Caco-2 (cell line): ENCODE data around the gene RARRES2. TPM values are rescaled to one million over a fixed set of nuclear protein-coding genes. Genes with fewer than 3 reads are reported as not detected.
"Not testable (repeated sequence)": the region's sequence is repeated elsewhere in the genome, so short reads cannot be mapped to it uniquely, and the experiment has no call there.

Experiments
- BruUV-seq: library from RNA; stranded (reverse); fragments of 400-500 nt; replicated peaks from 2 replicates; lab custom pipeline; 2021; lab: Mats Ljungman, UMichigan
- CTCF ChIA-PET: fragments of 300-600 bp; sonication (Branson Sonifier 250); formaldehyde crosslinking; loops from one replicate; lab custom pipeline; 2022; ENCODE audit warnings: antibody characterized with exemption; lab: Charles Lee
- POLR2A ChIA-PET: fragments of 300-600 bp; sonication (Branson Sonifier 250); formaldehyde crosslinking; loops from one replicate; lab custom pipeline; 2022; ENCODE audit warnings: antibody characterized with exemption; lab: Charles Lee
- DNase-seq, 2 experiments: peaks; one replicate each; pipeline versions ENCODE4 v3.0.0 to v3.0.0-alpha.2; 2020 to 2022
- H3K27me3 ChIP-seq: replicated peaks from 2 replicates; pipeline ENCODE4 v1.6.0; 2011; ENCODE audit warnings: low read length; ENCODE audit not compliant: control insufficient read depth, insufficient read depth
- H3K36me3 ChIP-seq: 2 replicates; pipeline ENCODE4 v1.5.1; 2011; ENCODE audit warnings: low read length; ENCODE audit not compliant: control insufficient read depth, insufficient read depth
- H3K4me1 ChIP-seq: fragments of 250-450 bp; sonication (Bioruptor Pico); 2 replicates; pipeline ENCODE4 v1.5.1; 2020; ENCODE audit warnings: mild to moderate bottlenecking
- H3K4me3 ChIP-seq: 2 replicates; pipeline ENCODE4 v1.5.1; 2011; ENCODE audit warnings: low read depth, mild to moderate bottlenecking, control low read depth, low read length
- H3K9me3 ChIP-seq: fragments of 250-450 bp; sonication (Bioruptor Pico); 2 replicates; pipeline ENCODE4 v1.5.1; 2020; ENCODE audit warnings: mild to moderate bottlenecking, moderate library complexity
- H3K27ac Mint-ChIP-seq: one replicate; pipeline ENCODE4 v1.8.0; 2022; ENCODE audit warnings: mixed read lengths; ENCODE audit not compliant: unreplicated experiment
- H3K27me3 Mint-ChIP-seq: one replicate; pipeline ENCODE4 v1.8.0; 2022; ENCODE audit warnings: mixed read lengths; ENCODE audit not compliant: insufficient read depth, unreplicated experiment
- H3K36me3 Mint-ChIP-seq: one replicate; pipeline ENCODE4 v1.8.0; 2022; ENCODE audit warnings: mild to moderate bottlenecking, mixed read lengths; ENCODE audit not compliant: insufficient read depth, unreplicated experiment
- H3K4me1 Mint-ChIP-seq: one replicate; pipeline ENCODE4 v1.8.0; 2022; ENCODE audit warnings: low read depth, mixed read lengths; ENCODE audit not compliant: unreplicated experiment
- H3K4me3 Mint-ChIP-seq: one replicate; pipeline ENCODE4 v1.8.0; 2022; ENCODE audit warnings: mild to moderate bottlenecking, moderate library complexity, mixed read lengths; ENCODE audit not compliant: unreplicated experiment
- H3K9me3 Mint-ChIP-seq: one replicate; pipeline ENCODE4 v1.8.0; 2022; ENCODE audit warnings: mixed read lengths; ENCODE audit not compliant: unreplicated experiment
- intact Hi-C: fragments of 100-400 bp; cut with micrococcal nuclease; formaldehyde crosslinking; loops from one replicate; pipeline ENCODE4 v1.10.0; 2022; ENCODE audit not compliant: unreplicated experiment
- total RNA-seq: library from RNA; stranded (reverse); gene quantifications from 2 replicates; pipeline ENCODE4 v1.2.3, GENCODE V29; 2022
- TF ChIP-seq, protein P1 (sequence below), 2 experiments: fragments of 200-600 bp in 1 of 2; IDR thresholded peaks; 1 replicate in 1 of 2; 2 replicates in 1 of 2; pipeline versions ENCODE4 v1.5.1 to v1.8.0; 2011 to 2022; ENCODE audit warnings: antibody characterized with exemption in 1 of 2, control low read depth in 1 of 2, inconsistent platforms in 1 of 2, low read depth in 1 of 2, low read length in 1 of 2, mild to moderate bottlenecking in 1 of 2, moderate library complexity in 1 of 2; ENCODE audit not compliant: insufficient read depth in 1 of 2, severe bottlenecking in 1 of 2, unreplicated experiment in 1 of 2

RARRES2 gene
- total RNA-seq, 1 experiment from 2014 or later = not detected

GRCh38 chr7:150313870-150314269, 27.6 kb downstream of the RARRES2 start:
- no peak overlapping the region for H3K27ac Mint-ChIP-seq
- H3K27me3 Mint-ChIP-seq = no peaks in the 10 kb centered on the region
- TF ChIP-seq, protein P1, sequence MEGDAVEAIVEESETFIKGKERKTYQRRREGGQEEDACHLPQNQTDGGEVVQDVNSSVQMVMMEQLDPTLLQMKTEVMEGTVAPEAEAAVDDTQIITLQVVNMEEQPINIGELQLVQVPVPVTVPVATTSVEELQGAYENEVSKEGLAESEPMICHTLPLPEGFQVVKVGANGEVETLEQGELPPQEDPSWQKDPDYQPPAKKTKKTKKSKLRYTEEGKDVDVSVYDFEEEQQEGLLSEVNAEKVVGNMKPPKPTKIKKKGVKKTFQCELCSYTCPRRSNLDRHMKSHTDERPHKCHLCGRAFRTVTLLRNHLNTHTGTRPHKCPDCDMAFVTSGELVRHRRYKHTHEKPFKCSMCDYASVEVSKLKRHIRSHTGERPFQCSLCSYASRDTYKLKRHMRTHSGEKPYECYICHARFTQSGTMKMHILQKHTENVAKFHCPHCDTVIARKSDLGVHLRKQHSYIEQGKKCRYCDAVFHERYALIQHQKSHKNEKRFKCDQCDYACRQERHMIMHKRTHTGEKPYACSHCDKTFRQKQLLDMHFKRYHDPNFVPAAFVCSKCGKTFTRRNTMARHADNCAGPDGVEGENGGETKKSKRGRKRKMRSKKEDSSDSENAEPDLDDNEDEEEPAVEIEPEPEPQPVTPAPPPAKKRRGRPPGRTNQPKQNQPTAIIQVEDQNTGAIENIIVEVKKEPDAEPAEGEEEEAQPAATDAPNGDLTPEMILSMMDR (IDR thresholded peaks at IDR 0.05; ENCODE audit: insufficient read depth in 1 of 2, low read depth in 1 of 2, low read length in 1 of 2, severe bottlenecking in 1 of 2, unreplicated experiment in 1 of 2) = no peak
- DNase-seq = no peak
- Histone ChIP-seq H3K4me3 (no peak overlapping the region), H3K4me1 (peaks cover 16% of the 10 kb centered on the region; the same call in 1 of the 2 replicates), H3K9me3 (no peaks in the 10 kb centered on the region), H3K27me3 (no peaks in the 10 kb centered on the region), H3K36me3 (no peaks in the 10 kb centered on the region)
- intact Hi-C loops = no loop called here
- peaks cover 5% of the 10 kb centered on the region for H3K4me1 Mint-ChIP-seq
- no peaks in the 10 kb centered on the region for H3K9me3 Mint-ChIP-seq
- CTCF ChIA-PET = interaction anchor here (0.7 kb wide), 1 partner anchor 61 kb away, joined by 3 read pairs; no protein-coding TSS in a partner anchor
- H3K4me3 Mint-ChIP-seq = no peak overlapping the region
- no TSS peak for BruUV-seq
- POLR2A ChIA-PET = no interaction called here
- peaks cover 9% of the 10 kb centered on the region for H3K36me3 Mint-ChIP-seq

GRCh38 chr7:150313367-150313809, 28.0 kb downstream of the RARRES2 start:
- H3K9me3 ChIP-seq = no peaks in the 10 kb centered on the region
- no peaks in the 10 kb centered on the region for H3K27me3 Mint-ChIP-seq
- H3K36me3 ChIP-seq = no peaks in the 10 kb centered on the region
- POLR2A ChIA-PET = no interaction called here
- DNase-seq = no peak
- intact Hi-C loops = no loop called here
- no TSS peak for BruUV-seq
- peaks cover 9% of the 10 kb centered on the region for H3K4me1 Mint-ChIP-seq
- H3K4me3 Mint-ChIP-seq = no peak overlapping the region
- peaks cover 9% of the 10 kb centered on the region for H3K36me3 Mint-ChIP-seq
- H3K4me3 ChIP-seq = no peak overlapping the region
- no peaks in the 10 kb centered on the region for H3K9me3 Mint-ChIP-seq
- no peak overlapping the region for H3K27ac Mint-ChIP-seq
- TF ChIP-seq, protein P1 (IDR thresholded peaks at IDR 0.05; ENCODE audit: insufficient read depth in 1 of 2, low read depth in 1 of 2, low read length in 1 of 2, severe bottlenecking in 1 of 2, unreplicated experiment in 1 of 2) = no peak
- H3K27me3 ChIP-seq = no peaks in the 10 kb centered on the region
- peaks cover 16% of the 10 kb centered on the region; the same call in 1 of the 2 replicates for H3K4me1 ChIP-seq
- CTCF ChIA-PET = no interaction called here

DNA sequence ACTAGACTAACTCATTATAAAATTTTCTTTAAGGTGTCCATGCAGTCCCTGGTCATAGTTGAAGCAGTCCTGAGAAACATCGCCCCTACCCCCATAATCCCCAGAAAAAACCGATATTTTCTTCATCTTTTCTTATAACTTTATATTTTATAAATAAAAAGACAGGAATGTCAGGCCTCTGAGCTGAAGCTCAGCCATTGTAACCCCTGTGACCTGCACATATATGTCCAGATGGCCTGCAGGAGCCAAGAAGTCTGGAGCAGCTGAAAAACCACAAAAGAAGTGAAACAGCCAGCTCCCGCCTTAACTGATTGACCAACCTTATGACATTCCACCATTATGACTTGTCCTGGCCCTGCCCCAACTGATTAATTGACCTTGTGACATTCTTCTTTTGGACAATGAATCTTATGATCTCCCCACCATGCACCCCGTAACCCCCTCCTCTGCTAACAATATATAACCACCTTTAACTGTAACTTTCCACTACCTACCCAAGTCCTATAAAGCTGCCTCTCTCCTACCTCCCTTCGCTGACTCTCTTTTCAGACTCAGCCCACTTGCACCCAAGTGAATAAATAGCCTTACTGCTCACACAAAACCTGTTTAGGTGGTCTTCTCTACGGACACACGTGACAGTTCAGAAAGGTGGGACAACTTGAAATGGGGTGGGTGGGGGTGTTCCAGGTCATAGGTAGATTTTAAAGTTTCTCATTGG, 28.6 kb downstream of the RARRES2 start:
- POLR2A ChIA-PET, H3K36me3 Mint-ChIP-seq, CTCF ChIA-PET: not testable (repeated sequence)

More for the DNA sequence above, 28.6 kb downstream of the RARRES2 start:
- H3K9me3 ChIP-seq, H3K4me3 ChIP-seq, H3K36me3 ChIP-seq, H3K27me3 Mint-ChIP-seq, H3K27ac Mint-ChIP-seq, H3K9me3 Mint-ChIP-seq, BruUV-seq, intact Hi-C loops, H3K27me3 ChIP-seq, DNase-seq, H3K4me3 Mint-ChIP-seq: not testable (repeated sequence)
- H3K4me1 ChIP-seq = peaks cover 19% of the 10 kb centered on the region
- H3K4me1 Mint-ChIP-seq = peaks cover 14% of the 10 kb centered on the region
